ENCODE measurements around the gene TMEM198.

The TMEM198 gene

GRCh38 chr2:219545943-219546352 is 2.1 kb downstream of the TMEM198 start:
- DNase-seq: no peak

- DNase-seq: no peak
Observed at GRCh38 chr2:219547621-219548020, 3.8 kb downstream of the TMEM198 start.

GRCh38 chr2:219548990-219549389 is 5.2 kb downstream of the TMEM198 start:
- DNase-seq: no peak

GRCh38 chr2:219549619-219550018 is 5.8 kb downstream of the TMEM198 start:
- no peak for DNase-seq

GRCh38 chr2:219551441-219552381 is 7.9 kb downstream of the TMEM198 start:
- no peak for DNase-seq

GRCh38 chr2:219552382-219553167 is 8.7 kb downstream of the TMEM198 start:
- DNase-seq: peak; percentile 54

- DNase-seq: no peak
Observed at GRCh38 chr2:219553168-219553417, 9.3 kb downstream of the TMEM198 start.

- DNase-seq: no peak
Observed at GRCh38 chr2:219553463-219553963, 9.7 kb downstream of the TMEM198 start.

- DNase-seq: no peak
Observed at GRCh38 chr2:219554350-219554749, 10.5 kb downstream of the TMEM198 start.

- DNase-seq: no peak
Observed at GRCh38 chr2:219555956-219556355, 12.1 kb downstream of the TMEM198 start.

GRCh38 chr2:219556413-219556812 is 12.6 kb downstream of the TMEM198 start:
- no peak for DNase-seq

- no peak for DNase-seq
Observed at GRCh38 chr2:219557320-219557719, 13.5 kb downstream of the TMEM198 start.

- no peak for DNase-seq
Observed at GRCh38 chr2:219557791-219558785, 14.3 kb downstream of the TMEM198 start.

- no peak for DNase-seq
Observed at GRCh38 chr2:219559156-219559915, 15.5 kb downstream of the TMEM198 start.

GRCh38 chr2:219560037-219560892 is 16.4 kb downstream of the TMEM198 start:
- DNase-seq: no peak

- no peak for DNase-seq
Observed at GRCh38 chr2:219560893-219561178, 17.0 kb downstream of the TMEM198 start.

- DNase-seq: no peak
Observed at GRCh38 chr2:219561179-219562048, 17.6 kb downstream of the TMEM198 start.

GRCh38 chr2:219562049-219563020 is 18.5 kb downstream of the TMEM198 start:
- DNase-seq: no peak

Data from GDM1 (cell line).